Mammary epithelial cell (primary cell): ENCODE data around the gene KRT16.
"Not testable (repeated sequence)": the region's sequence is repeated elsewhere in the genome, so short reads cannot be mapped to it uniquely, and the experiment has no call there.

Experiments used
- CTCF ChIP-seq, 2 donors: IDR thresholded peaks in 1 of 2; conservative IDR thresholded peaks in 1 of 2; 2 replicates each; pipeline ENCODE4 v1.5.1; 2011 to 2012; ENCODE audit warnings: inconsistent platforms in 2 of 2, low read length in 2 of 2, mild to moderate bottlenecking in 2 of 2, control low read depth in 1 of 2, low read depth in 1 of 2; ENCODE audit not compliant: insufficient read depth in 1 of 2; ENCODE audit errors: extremely low read depth in 1 of 2
- EZH2 ChIP-seq: IDR thresholded peaks from 2 replicates; pipeline ENCODE4 v1.6.1; 2012; ENCODE audit warnings: low read length, inconsistent platforms, borderline replicate concordance

DNA sequence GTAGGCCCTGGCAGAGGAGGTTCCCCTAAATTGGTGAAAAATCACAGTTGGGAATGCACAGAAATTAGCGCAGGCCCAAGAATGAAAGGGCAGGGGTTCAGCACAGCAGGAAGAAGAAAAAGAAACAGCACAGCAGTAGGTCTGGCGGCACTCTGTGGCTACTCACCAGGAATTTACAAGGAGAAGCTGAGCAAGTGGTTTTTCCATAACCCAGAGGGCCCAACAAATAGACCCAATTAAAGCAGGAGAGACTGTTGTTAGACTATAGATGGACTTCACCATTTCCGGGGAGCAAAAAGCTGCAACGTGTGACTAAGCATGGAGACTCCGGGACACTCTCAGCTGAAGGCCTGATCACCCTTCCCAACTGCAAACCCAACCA is 14.3 kb upstream of the KRT16 start:
- TF ChIP-seq CTCF (conservative IDR thresholded peaks at IDR 0.05 in 1 of 2, IDR thresholded peaks at IDR 0.05 in 1 of 2; ENCODE audit: extremely low read depth in 1 of 2, insufficient read depth in 1 of 2, low read depth in 1 of 2, low read length in 2 of 2); EZH2: not testable (repeated sequence)
